SU-DHL-6 (cell line): ENCODE measurements around the gene NPHP4.

Experiments used
- CTCF ChIP-seq: fragments of 200-600 bp; sonication (generic); IDR thresholded peaks from one replicate; pipeline ENCODE4 v1.5.1; 2017; ENCODE audit warnings: antibody characterized with exemption, mild to moderate bottlenecking, low read length, moderate library complexity; ENCODE audit not compliant: insufficient read depth, poor library complexity, severe bottlenecking
- EZH2phosphoT487 ChIP-seq: fragments of 200-600 bp; sonication (generic), shearing (Covaris generic); conservative IDR thresholded peaks from 2 replicates; pipeline ENCODE4 v1.6.1; 2018; ENCODE audit warnings: mild to moderate bottlenecking, antibody characterized with exemption, low read length, moderate library complexity, mixed read lengths

DNA sequence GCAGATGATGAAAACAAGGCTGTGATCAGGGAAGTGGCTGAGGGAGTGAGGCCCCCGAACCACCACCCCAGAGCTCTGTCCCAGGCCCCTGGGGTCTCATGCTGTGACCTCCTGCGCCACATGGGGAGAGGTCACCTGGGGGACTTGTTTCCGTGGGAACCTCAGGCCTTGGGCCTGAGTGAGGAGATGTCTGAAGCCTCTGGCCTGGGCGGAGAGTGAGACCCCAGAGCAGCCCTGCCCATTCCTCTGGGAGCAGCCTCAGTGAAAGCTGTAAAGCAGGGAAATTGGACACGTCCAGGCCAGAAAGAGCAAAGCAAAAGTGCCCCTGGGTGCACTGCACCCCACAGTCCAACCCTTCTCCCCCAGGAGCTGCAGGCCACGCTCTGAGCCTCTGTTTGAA lies 16.5 kb upstream of the NPHP4 start:
- TF ChIP-seq CTCF (no peak), EZH2phosphoT487 (no peak)
